CD4-positive, CD25-positive, alpha-beta regulatory T cell (primary cell): ENCODE measurements around the gene KPNA6. TPM values are rescaled to one million over a fixed set of nuclear protein-coding genes. Genes with fewer than 3 reads are reported as not detected.

Experiments
- ATAC-seq, 2 donors: fragments of 150-1000 bp; cut with Tn5 transposase; one replicate each; pipeline ENCODE4 v1.10.0; 2021; ENCODE audit warnings: low read depth in 2 of 2, moderate number of reproducible peaks in 2 of 2, moderate library complexity in 1 of 2
- DNase-seq, 3 donors: peaks; one replicate each; pipeline versions ENCODE4 v3.0.0 to v3.0.0-alpha.2; 2012 to 2022; ENCODE audit warnings: mixed read lengths in 1 of 3
- H3K27ac ChIP-seq: one replicate; pipeline ENCODE4 v1.7.0; 2013; ENCODE audit warnings: mild to moderate bottlenecking, low read length; ENCODE audit not compliant: insufficient read depth, poor library complexity, severe bottlenecking
- H3K27me3 ChIP-seq: one replicate; pipeline ENCODE4 v1.7.0; 2013; ENCODE audit warnings: low read length; ENCODE audit not compliant: control insufficient read depth, insufficient read depth
- H3K36me3 ChIP-seq: one replicate; pipeline ENCODE4 v1.7.0; 2013; ENCODE audit warnings: mild to moderate bottlenecking, low read length, moderate library complexity; ENCODE audit not compliant: control insufficient read depth, insufficient read depth
- H3K4me1 ChIP-seq: 2 replicates; pipeline ENCODE4 v1.7.0; 2013; ENCODE audit warnings: mild to moderate bottlenecking, low read length; ENCODE audit not compliant: insufficient read depth, control insufficient read depth, poor library complexity, severe bottlenecking
- H3K4me3 ChIP-seq: one replicate; pipeline ENCODE4 v1.7.0; 2013; ENCODE audit warnings: low read depth, mild to moderate bottlenecking, low read length, moderate library complexity
- H3K9me3 ChIP-seq, 2 experiments: 1 replicate in 1 of 2; 2 replicates in 1 of 2; pipeline ENCODE4 v1.7.0; 2013; ENCODE audit warnings: low read length in 2 of 2, mild to moderate bottlenecking in 1 of 2, moderate library complexity in 1 of 2; ENCODE audit not compliant: control insufficient read depth in 2 of 2
- H3K27ac Mint-ChIP-seq, 3 donors: one replicate each; pipeline ENCODE4 v1.8.0; 2020 to 2022; ENCODE audit warnings: mild to moderate bottlenecking in 3 of 3, mixed read lengths in 3 of 3, moderate library complexity in 2 of 3
- H3K27me3 Mint-ChIP-seq: one replicate; pipeline ENCODE4 v1.8.0; 2022; ENCODE audit warnings: mild to moderate bottlenecking, mixed read lengths
- H3K36me3 Mint-ChIP-seq: one replicate; pipeline ENCODE4 v1.8.0; 2020; ENCODE audit warnings: mixed read lengths
- H3K4me1 Mint-ChIP-seq, 4 donors: one replicate each; pipeline ENCODE4 v1.8.0; 2020 to 2022; ENCODE audit warnings: mixed read lengths in 4 of 4, mild to moderate bottlenecking in 1 of 4
- H3K4me3 Mint-ChIP-seq, 4 donors: one replicate each; pipeline ENCODE4 v1.8.0; 2020 to 2022; ENCODE audit warnings: mild to moderate bottlenecking in 4 of 4, mixed read lengths in 4 of 4, moderate library complexity in 3 of 4
- H3K9me3 Mint-ChIP-seq, 7 donors: one replicate each; pipeline ENCODE4 v1.8.0; 2020 to 2022; ENCODE audit warnings: mixed read lengths in 7 of 7, mild to moderate bottlenecking in 3 of 7, moderate library complexity in 2 of 7
- polyA plus RNA-seq, 4 donors: library from polyadenylated mRNA; unstranded; fragments of 300-500 nt; fragmentation: Illumina TruSeq; gene quantifications; one replicate each; pipeline ENCODE4 v1.2.3, GENCODE V29; 2021
- total RNA-seq: library from RNA; stranded (reverse); gene quantifications from one replicate; pipeline ENCODE4 v1.2.3, GENCODE V29; 2022

Gene KPNA6
- total and polyA plus RNA-seq, 5 donors from 2014 or later = 22.7 to 56.1 (median 28.6) TPM

DNA sequence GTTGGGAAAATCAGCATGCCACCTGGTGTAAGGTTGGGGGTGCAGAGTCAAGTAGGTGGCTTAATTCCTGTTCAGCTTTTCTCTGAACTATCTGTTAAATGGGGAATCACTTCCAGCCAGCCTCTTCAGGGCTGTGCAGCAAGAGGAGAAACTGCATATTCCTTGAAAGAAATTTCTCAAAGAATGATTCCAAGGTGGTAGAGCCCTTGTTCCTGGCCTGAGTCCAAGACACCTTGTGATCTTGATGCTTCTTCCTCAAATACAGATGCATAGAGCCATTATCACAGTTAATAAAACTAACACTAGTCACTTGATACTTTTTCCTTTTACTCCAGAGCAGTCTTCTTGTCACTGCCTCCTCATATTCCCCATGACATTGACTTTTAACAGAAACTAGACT lies 76.8 kb downstream of the KPNA6 start:
- peaks cover 38% of the 10 kb centered on the region for H3K4me1 ChIP-seq
- DNase-seq = no peak
- H3K36me3 ChIP-seq = peaks cover 53% of the 10 kb centered on the region
- peaks cover 17 to 59% (median 46%) of the 10 kb centered on the region in 4 donors for H3K4me1 Mint-ChIP-seq
- H3K4me3 Mint-ChIP-seq = peak overlapping the region in 3 of 4 donors; percentile 7 to 80 (median 38)
- H3K4me3 ChIP-seq = no peak overlapping the region
- no peak for ATAC-seq
- no peak overlapping the region for H3K27ac ChIP-seq
- peaks cover 51% of the 10 kb centered on the region for H3K36me3 Mint-ChIP-seq
- no peaks in the 10 kb centered on the region for H3K27me3 Mint-ChIP-seq
- peaks cover 0 to under 1% (median 0%) of the 10 kb centered on the region in 7 donors for H3K9me3 Mint-ChIP-seq
- no peaks in the 10 kb centered on the region for H3K9me3 ChIP-seq
- peak overlapping the region in 1 of 3 donors; percentile 34 for H3K27ac Mint-ChIP-seq
- no peaks in the 10 kb centered on the region for H3K27me3 ChIP-seq

DNA sequence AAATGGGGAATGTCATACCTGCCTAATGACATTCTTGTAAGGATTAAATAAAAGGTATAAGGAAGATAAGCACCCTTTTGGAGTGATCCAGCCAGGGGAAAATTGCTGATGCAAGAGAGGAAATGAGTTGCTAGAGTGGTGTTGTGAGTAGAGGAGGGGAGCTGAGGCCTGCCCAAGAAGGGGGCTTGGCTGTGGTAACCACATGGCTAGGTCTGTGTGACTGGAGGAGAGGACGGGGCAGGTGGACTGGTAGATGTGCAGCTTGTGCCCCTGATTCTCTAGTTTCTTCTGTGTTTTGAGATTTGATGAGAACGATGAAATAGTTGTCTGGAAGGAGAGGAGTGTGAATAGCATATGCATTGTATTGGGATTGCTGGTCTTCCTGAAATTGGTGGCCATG lies 78.2 kb downstream of the KPNA6 start:
- Mint-ChIP-seq H3K36me3 (peaks cover 54% of the 10 kb centered on the region), H3K4me1 (peaks cover 11 to 49% (median 40%) of the 10 kb centered on the region in 4 donors), H3K9me3 (no peaks in the 10 kb centered on the region), H3K27me3 (no peaks in the 10 kb centered on the region), H3K4me3 (no peak overlapping the region), H3K27ac (peak overlapping the region in 2 of 3 donors; percentile 37 to 61)
- Histone ChIP-seq H3K4me3 (no peak overlapping the region), H3K27ac (no peak overlapping the region), H3K9me3 (no peaks in the 10 kb centered on the region), H3K27me3 (no peaks in the 10 kb centered on the region), H3K4me1 (peaks cover 26% of the 10 kb centered on the region), H3K36me3 (peaks cover 67% of the 10 kb centered on the region)
- ATAC-seq (no peak), DNase-seq (no peak)

DNA sequence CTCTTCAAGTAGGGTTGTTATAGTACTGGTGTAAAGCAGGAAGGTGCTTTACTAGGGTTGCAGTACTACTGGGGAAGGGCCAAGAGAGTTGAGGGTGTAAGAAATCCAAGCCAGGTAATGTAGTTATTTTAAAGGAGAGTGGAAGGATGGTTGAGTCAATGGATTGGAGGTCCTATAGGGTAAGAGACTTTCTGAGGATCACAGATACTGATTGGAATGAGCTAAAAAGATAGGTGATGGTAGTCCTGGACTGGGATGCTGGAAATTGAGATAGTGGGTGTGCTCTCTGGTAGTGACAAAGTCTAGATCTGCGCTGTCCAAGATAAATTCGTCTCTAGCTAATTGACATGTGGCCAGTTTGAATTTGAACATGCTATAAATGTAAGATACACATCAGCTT lies 78.6 kb downstream of the KPNA6 start:
- Histone ChIP-seq H3K4me3 (no peak overlapping the region), H3K4me1 (peaks cover 22% of the 10 kb centered on the region), H3K27me3 (no peaks in the 10 kb centered on the region), H3K36me3 (peaks cover 70% of the 10 kb centered on the region), H3K9me3 (no peaks in the 10 kb centered on the region), H3K27ac (no peak overlapping the region)
- Mint-ChIP-seq H3K4me1 (peaks cover 7 to 49% (median 36%) of the 10 kb centered on the region in 4 donors), H3K36me3 (peaks cover 58% of the 10 kb centered on the region), H3K9me3 (no peaks in the 10 kb centered on the region), H3K4me3 (peak overlapping the region in 1 of 4 donors; percentile 10), H3K27me3 (no peaks in the 10 kb centered on the region), H3K27ac (peak overlapping the region in 1 of 3 donors; percentile 61)
- ATAC-seq (no peak), DNase-seq (no peak)

DNA sequence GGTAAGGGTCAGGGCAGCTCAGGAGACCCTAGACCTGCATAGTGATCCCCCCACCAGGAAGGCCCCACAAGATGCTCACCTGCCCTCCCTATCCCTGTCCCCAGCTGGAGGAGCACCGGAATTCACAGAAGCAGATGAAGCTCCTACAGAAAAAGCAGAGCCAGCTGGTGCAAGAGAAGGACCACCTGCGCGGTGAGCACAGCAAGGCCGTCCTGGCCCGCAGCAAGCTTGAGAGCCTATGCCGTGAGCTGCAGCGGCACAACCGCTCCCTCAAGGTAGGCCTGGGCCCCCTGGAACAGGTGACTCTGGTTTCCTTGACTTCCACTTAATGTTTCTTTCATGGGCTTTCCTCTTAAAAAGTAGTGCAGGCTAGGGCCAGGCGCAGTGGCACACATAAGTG lies 80.0 kb downstream of the KPNA6 start:
- H3K4me1 Mint-ChIP-seq = peaks cover 7 to 37% (median 29%) of the 10 kb centered on the region in 4 donors
- DNase-seq (no peak), ATAC-seq (no peak)
- no peak overlapping the region for H3K4me3 Mint-ChIP-seq
- H3K27me3 Mint-ChIP-seq = no peaks in the 10 kb centered on the region
- peaks cover 78% of the 10 kb centered on the region for H3K36me3 ChIP-seq
- no peaks in the 10 kb centered on the region for H3K9me3 ChIP-seq
- no peaks in the 10 kb centered on the region for H3K27me3 ChIP-seq
- H3K9me3 Mint-ChIP-seq = no peaks in the 10 kb centered on the region
- no peak overlapping the region for H3K27ac ChIP-seq
- no peak overlapping the region for H3K4me3 ChIP-seq
- H3K27ac Mint-ChIP-seq = no peak overlapping the region
- H3K36me3 Mint-ChIP-seq = peaks cover 64% of the 10 kb centered on the region
- H3K4me1 ChIP-seq = peaks cover 10% of the 10 kb centered on the region

DNA sequence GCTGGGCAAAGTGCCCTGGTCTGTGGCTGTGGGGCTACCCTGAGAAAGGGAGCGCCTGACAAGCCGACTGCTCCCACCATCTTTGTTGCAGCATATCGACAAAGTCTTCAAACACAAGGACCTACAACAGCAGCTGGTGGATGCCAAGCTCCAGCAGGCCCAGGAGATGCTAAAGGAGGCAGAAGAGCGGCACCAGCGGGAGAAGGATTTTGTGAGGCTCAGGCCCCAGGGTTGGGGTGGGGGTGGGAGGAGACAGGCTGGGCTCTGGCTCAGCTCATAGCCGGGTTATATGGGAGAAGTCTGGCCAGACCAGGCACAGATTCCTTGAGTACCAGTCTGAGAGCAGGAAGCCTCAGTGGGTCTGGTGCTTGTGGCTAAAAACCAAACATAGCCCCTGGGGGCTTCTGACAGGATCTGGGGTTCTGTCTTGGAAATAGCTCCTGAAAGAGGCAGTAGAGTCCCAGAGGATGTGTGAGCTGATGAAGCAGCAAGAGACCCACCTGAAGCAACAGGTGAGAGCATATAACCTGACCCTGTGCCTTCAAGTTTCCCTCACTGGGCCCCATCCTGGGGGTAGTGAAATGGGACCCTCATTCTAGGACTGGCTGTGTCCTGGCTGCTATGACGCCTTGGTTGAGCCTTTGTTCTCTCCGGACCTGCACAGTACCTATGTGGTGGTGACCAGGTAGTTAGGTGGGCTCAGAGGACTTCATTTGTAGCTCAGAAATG lies 84.5 kb downstream of the KPNA6 start:
- Histone ChIP-seq H3K36me3 (peaks cover 82% of the 10 kb centered on the region), H3K4me1 (peaks cover 17% of the 10 kb centered on the region), H3K27me3 (no peaks in the 10 kb centered on the region), H3K27ac (no peak overlapping the region), H3K9me3 (no peaks in the 10 kb centered on the region), H3K4me3 (no peak overlapping the region)
- Mint-ChIP-seq H3K36me3 (peaks cover 59% of the 10 kb centered on the region), H3K9me3 (no peaks in the 10 kb centered on the region), H3K4me1 (peaks cover 6 to 38% (median 24%) of the 10 kb centered on the region in 4 donors), H3K4me3 (no peak overlapping the region), H3K27me3 (no peaks in the 10 kb centered on the region), H3K27ac (peak overlapping the region in 1 of 3 donors; percentile 60)
- DNase-seq (no peak), ATAC-seq (no peak)

DNA sequence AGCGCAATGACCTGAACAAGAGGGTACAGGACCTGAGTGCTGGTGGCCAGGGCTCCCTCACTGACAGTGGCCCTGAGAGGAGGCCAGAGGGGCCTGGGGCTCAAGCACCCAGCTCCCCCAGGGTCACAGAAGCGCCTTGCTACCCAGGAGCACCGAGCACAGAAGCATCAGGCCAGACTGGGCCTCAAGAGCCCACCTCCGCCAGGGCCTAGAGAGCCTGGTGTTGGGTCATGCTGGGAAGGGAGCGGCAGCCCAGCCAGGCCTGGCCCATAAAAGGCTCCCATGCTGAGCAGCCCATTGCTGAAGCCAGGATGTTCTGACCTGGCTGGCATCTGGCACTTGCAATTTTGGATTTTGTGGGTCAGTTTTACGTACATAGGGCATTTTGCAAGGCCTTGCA lies 87.1 kb downstream of the KPNA6 start:
- no peak for DNase-seq
- H3K27me3 Mint-ChIP-seq = no peaks in the 10 kb centered on the region
- H3K36me3 Mint-ChIP-seq = peaks cover 39% of the 10 kb centered on the region
- H3K9me3 ChIP-seq = no peaks in the 10 kb centered on the region
- no peak overlapping the region for H3K4me3 ChIP-seq
- no peak for ATAC-seq
- H3K27me3 ChIP-seq = no peaks in the 10 kb centered on the region
- no peak overlapping the region for H3K27ac ChIP-seq
- H3K4me3 Mint-ChIP-seq = no peak overlapping the region
- H3K4me1 Mint-ChIP-seq = peaks cover 6 to 48% (median 31%) of the 10 kb centered on the region in 4 donors
- peaks cover 58% of the 10 kb centered on the region for H3K36me3 ChIP-seq
- no peaks in the 10 kb centered on the region for H3K9me3 Mint-ChIP-seq
- peaks cover 22% of the 10 kb centered on the region for H3K4me1 ChIP-seq
- peak overlapping the region in 1 of 3 donors; percentile 82 for H3K27ac Mint-ChIP-seq

DNA sequence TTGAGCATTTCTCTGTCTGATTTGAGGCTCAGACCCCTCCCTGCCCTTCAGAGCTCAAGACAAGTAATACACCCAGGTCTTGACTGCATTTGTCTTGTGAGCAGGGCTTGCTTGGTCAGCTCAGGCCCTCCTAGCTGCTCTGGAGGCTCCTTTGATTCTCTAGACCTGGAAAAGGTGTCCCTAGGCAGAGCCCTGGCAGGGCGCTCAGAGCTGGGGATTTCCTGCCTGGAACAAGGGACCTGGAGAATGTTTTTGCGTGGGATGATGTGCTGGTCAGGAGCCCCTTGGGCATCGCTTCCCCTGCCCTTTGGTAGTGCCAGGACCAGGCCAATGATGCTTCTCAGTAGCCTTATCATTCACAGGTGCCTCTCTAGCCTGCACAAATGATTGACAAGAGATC lies 87.7 kb downstream of the KPNA6 start:
- H3K4me1 Mint-ChIP-seq = peaks cover 6 to 54% (median 35%) of the 10 kb centered on the region in 4 donors
- ATAC-seq = no peak

More for the DNA sequence above, 87.7 kb downstream of the KPNA6 start:
- H3K4me3 ChIP-seq = no peak overlapping the region
- no peaks in the 10 kb centered on the region for H3K9me3 ChIP-seq
- Mint-ChIP-seq H3K9me3 (no peaks in the 10 kb centered on the region), H3K4me3 (peak overlapping the region in 2 of 4 donors; percentile 52 to 77), H3K27ac (peak overlapping the region in 2 of 3 donors; percentile 74 to 82), H3K27me3 (no peaks in the 10 kb centered on the region), H3K36me3 (peaks cover 36% of the 10 kb centered on the region)
- H3K4me1 ChIP-seq = peaks cover 27% of the 10 kb centered on the region
- no peak for DNase-seq
- no peak overlapping the region for H3K27ac ChIP-seq
- peaks cover 53% of the 10 kb centered on the region for H3K36me3 ChIP-seq
- no peaks in the 10 kb centered on the region for H3K27me3 ChIP-seq
